ENCODE results near the gene ROR1. TPM values are rescaled to one million over a fixed set of nuclear protein-coding genes. Genes with fewer than 3 reads are reported as not detected.

ROR1 gene
- total and polyA plus RNA-seq, 2 of the 13 experiments (the other 11 are each of a cell fraction or from before 2014, with no cell fraction given): 0.58 to 2.3 TPM

- no peak overlapping the region for H3K9ac ChIP-seq (ENCODE audit: insufficient read depth, low read depth, low read length)
- H3K79me2 ChIP-seq (ENCODE audit: insufficient read depth, low read length): no peaks in the 10 kb centered on the region
- TF ChIP-seq ZBTB39 (CRISPR knock-in tag; IDR thresholded peaks at IDR 0.05) (no peak), PRDM15 (CRISPR knock-in tag; IDR thresholded peaks at IDR 0.05) (no peak), TFAP4 (IDR thresholded peaks at IDR 0.05; ENCODE audit: borderline replicate concordance, low read depth) (no peak), ZNF660 (CRISPR knock-in tag; IDR thresholded peaks at IDR 0.05; ENCODE audit: borderline replicate concordance, low read depth) (no peak), TP53 (CRISPR knock-in tag; conservative IDR thresholded peaks at IDR 0.05) (no peak), IKZF4 (CRISPR knock-in tag; IDR thresholded peaks at IDR 0.05; ENCODE audit: borderline replicate concordance, low read depth, not compliant biosample characterization) (no peak), TFE3 (CRISPR knock-in tag; IDR thresholded peaks at IDR 0.05) (no peak), ZNF674 (CRISPR knock-in tag; IDR thresholded peaks at IDR 0.05; ENCODE audit: low read depth) (no peak), MXD1 (CRISPR knock-in tag; IDR thresholded peaks at IDR 0.05) (no peak)
- H2AFZ ChIP-seq (ENCODE audit: low read length): no peak overlapping the region
- 88% methylated on average over 1 of the region's 1 CpG for WGBS (ENCODE audit: low lambda C conversion rate)
- FAIRE-seq (no peak), ATAC-seq (no peak), DNase-seq (ENCODE audit: low spot score) (no peak)
- H3K4me3 ChIP-seq (replicated peaks in 1 of 3; ENCODE audit: insufficient read depth in 1 of 3, low read depth in 2 of 3, low read length in 3 of 3): no peak overlapping the region
- no peak overlapping the region for H3K4me2 ChIP-seq (ENCODE audit: low read depth, low read length)
- CTCF ChIA-PET (ENCODE audit: low intra/inter-chr PET ratio, low total read pairs): no interaction called here
- in situ Hi-C loops (cut with HindIII; ENCODE audit: extremely low pct_ligation_motif_present, low pct_unique_long_range_greater_than_20kb): no loop called here
- H3K4me1 ChIP-seq (ENCODE audit: insufficient read depth, low read length): no peaks in the 10 kb centered on the region
- POLR2A ChIA-PET: no interaction called here
- H3K9me3 ChIP-seq (ENCODE audit: low read length): no peaks in the 10 kb centered on the region
- no TSS peak for BruUV-seq (replicated peaks)
- H3K27ac ChIP-seq (ENCODE audit: extremely low read length, insufficient read depth, low read length): no peak overlapping the region
- H3K36me3 ChIP-seq (replicated peaks in 1 of 2; ENCODE audit: control insufficient read depth in 1 of 2, insufficient read depth in 2 of 2, low read length in 2 of 2): no peaks in the 10 kb centered on the region
- H3K27me3 ChIP-seq (ENCODE audit: control insufficient read depth in 1 of 2, insufficient read depth in 2 of 2, low read length in 2 of 2): no peaks in the 10 kb centered on the region
- no peaks in the 10 kb centered on the region for H4K20me1 ChIP-seq (ENCODE audit: insufficient read depth, low read length)
- intact Hi-C loops (cut with micrococcal nuclease; ENCODE audit: unreplicated experiment): no loop called here
Measured at GRCh38 chr1:63888984-63889383, 115.2 kb downstream of the ROR1 start.

All from HepG2 (cell line).